Putamen (tissue), 1 donor: Measurements from ENCODE around the gene C17orf50.

ENCODE experiments used
- DNase-seq: peaks from one replicate; pipeline ENCODE4 v3.0.0-alpha.2; 2016; ENCODE audit warnings: low spot score

C17orf50 gene

DNA sequence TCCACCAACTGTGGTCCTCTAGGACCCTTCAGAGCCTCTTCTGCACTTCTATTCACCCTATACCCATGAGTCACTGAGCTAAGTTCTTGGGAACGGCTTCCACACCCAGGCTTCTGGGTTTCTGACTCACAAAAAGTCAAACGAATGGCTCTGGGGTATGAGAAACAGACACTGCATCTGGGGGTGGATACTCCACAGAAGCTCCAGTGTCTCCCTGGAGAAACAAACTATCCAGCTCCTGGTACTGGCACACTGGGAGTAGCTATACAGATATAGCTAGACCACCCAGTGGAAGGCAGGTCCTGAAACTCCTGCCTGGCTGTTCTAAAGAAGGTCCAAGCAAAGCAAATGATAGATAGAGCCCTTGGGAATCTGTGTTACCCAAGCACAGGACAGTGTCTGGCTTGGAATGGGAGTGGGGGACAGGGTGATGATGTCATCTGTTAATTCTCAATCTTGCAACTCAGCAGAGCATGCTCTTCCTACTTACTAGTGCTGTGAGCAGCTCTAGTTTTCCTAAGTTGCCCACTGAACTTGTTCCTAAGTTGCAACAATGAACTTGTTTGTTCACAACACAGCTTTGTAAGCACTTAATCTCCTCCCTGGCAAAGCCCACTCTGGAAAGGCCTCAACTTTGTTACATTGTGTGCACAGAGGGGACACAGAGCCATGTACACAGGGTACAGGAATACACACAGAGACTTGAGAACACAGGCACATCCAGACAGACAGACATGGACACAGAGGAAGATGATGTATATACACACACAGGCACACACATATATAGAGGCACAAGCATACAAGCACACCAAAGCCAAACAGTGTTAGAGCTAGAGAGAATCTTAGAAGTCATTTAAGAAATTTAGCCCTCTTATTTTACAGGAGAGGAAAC is 28.0 kb downstream of the C17orf50 start:
- DNase-seq, result no peak

DNA sequence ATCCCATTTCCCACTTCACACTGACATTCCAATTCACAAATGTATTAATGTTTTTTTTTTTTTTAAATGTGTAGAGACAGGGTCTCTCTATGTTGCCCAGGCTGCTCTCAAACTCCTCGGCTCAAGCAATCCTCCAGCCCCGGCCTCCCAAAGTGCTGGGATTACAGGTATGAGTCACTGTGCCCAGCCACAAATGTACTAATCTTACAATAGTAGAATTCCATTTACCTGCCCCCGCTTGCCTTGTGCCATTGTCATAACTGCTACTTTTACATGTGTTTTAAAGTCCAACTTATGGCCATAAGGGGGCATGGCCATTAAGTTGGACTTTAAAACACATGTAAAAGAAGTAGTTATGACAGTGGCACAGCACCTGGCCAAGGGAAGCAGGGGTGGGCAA is 30.2 kb downstream of the C17orf50 start:
- no peak for DNase-seq

DNA sequence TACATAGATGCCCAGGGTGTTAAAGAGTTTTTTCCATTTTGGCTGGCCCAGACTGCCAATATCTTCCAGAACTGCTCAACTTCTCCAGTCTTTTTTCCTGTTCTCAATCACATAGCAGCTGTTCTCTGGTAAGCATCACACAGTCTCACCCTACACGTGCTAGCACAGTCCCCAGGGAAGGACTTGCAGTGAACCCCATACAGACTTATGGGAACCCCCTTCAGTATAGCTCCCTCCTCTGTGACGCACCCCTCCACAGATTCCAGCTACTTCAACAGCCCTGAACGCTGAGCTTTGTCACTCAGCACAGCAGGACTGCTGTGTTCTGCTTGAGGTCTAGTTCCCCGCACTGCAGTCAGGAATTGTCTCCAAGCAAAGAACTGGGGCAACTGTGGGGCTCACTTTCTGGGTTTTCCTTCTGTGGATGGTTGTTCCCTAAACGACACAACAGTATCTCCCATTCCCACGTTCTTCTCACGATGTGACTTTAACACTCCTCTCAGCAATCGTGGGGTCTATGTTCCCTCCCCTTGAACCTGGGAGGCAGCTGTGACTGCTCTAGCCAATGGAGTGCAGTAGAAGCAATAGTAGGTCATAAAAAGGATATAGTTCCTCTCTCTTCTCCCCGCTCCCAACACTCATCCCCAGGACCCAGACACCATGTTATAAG is 31.1 kb downstream of the C17orf50 start:
- no peak for DNase-seq

DNA sequence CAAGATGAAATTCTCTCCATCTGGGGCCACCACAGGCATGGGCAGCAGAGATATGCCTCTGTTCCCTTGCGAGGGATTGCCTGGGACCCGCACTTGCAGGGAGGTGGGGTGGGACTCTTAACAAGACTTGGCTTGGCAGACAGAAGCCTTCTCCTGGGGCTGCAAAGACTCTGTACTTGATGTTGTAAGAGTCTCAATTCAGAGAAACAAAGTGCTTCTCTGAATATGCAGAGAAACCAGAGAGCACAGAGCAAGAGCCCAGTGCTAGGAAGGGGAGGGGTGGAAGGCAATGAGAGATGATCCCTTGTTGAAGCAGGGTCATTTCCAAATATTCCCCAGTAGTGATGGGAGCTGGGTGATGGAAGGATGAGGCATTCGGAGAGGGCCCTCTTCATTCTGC is 32.6 kb downstream of the C17orf50 start:
- DNase-seq, result no peak

DNA sequence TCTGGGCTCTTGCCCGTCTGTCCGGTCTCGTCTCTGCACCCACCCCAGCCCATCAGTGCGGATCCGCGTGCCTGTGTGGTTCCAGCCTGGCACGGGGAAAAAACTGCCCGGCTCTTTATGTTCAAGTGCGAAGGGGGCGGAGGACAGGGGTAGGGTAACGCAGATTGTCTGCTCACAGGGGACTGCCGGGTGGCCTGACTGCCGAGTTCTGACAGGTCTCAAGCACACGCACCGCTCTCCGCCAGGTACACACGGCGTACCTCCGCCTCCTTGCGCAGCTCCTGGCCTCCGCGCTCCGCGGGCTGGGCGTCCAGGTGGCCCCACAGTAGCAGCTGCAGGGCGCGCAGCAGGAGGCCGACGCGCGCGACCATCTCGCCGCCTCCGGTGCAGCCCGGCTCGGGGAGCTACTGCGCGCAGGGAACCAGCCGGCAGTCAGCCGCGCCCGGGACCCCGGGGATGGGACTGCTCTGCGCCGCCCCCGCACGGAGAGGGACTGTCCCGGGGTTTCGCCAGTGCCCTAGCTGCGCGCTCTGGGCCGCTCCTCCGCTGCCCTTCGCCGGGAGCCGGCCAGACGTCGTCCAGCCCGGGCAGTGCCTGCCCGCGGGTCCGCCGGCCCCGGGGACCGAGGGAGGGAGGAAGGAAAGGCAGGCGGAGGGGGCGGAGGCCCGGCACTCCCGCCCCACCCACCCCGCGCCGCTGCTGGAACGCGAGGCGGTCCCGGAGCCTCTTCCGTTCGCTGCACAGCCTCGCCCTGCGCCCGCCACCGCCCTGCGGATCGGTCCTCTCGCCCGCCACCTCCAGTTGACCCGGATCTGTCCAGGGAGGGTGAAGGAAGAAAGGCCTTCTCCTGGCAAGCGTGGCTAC is 34.6 kb downstream of the C17orf50 start, which contains the start of gene MMP28:
Gene MMP28 (minus strand): TSS at position 635 of the 864 bp plus-strand sequence. CDS start 264 bp downstream, at position 371.
- DNase-seq, result no peak

DNA sequence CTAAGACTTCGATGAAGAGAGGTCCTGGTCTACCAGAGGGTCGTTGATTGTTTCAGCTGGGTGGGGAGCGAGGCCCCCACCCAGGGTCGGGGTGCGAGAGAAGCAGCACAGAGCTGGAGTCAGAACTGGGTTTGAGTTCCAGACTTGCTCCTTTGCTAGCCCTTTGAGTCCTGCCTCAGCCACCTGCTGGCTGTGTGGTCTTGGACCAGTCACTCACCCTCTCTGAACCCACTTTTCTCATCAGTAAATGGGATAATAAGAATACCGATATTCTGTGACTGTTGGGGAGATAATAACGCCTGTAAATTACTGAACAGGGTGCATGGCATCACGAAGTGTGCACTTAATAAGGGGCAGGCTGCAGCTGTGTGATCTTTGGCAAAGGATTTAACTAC is 35.2 kb downstream of the C17orf50 start:
- no peak for DNase-seq

DNA sequence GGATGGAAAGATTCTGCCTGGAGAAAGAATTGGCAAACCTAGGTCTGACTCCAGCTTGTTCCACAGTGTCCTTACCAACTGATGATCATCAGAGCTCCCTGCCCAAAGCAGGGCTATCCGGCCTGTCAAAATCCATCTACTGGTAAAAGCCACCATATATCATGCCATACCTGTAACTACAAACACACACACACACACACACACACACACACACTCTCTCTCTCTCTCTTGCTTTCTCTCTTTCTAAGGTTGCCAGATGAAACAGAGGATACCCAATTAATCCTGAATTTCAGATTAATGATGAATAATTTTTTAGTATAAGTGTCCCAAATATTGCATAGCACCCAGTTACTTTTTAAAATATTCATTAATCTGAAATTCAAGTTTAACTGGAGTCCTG is 36.3 kb downstream of the C17orf50 start:
- no peak for DNase-seq

DNA sequence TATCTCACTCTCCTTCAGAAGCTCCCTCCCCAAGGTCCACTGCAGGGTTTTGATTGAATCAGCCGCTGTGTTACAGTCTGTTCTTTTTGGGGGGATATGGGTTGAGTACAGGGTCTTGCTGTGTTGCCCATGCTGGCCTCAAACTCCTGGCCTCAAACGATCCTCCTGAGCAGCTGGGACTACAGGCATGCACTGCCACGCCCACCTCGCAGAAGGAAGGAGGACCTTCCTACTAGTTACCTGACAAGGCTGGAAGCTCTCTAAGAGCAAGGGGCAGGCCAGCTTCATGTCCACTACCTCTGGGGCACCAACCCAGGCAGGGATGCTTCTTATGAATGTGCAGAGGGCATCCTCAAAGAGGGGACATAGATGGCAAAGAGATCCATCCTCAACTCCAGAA is 36.7 kb downstream of the C17orf50 start:
- no peak for DNase-seq

DNA sequence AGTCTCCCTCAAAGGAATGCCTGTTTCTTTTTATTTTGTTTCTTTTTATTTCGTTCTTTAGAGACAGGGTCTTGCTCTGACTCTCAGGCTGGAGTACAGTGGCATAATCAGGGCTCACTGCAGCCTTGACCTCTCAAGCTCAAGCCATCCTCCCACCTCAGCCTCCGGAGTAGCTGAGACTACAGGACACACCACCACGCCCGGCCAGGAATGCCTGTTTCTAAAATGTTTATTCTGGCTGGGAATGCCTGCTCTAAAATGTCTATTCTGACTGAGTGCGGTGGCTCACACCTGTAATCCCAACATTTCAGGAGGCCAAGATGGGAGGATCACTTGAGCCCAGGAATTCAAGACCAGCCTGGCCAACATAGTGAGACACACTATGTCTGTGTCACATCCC is 37.2 kb downstream of the C17orf50 start:
- no peak for DNase-seq

DNA sequence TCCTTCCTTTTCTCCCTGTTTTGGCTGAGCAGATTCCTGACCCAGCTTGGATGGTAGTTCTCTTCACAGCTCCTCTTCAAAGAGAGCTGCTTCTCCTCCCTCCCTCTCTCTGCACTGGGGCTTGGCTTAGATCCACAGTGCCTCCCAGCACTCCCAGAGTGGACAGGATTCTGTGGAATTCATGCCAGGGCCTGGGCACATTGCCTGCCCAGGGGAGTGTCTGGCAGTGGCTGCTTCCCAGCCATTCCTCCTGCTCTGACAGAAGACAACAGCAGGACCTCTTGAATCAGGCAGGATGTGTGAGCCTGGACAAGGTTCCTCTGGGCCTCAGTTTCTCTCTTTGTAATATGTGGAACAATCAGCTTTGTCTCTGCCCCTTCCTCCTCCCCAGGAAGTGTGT is 39.3 kb downstream of the C17orf50 start:
- peak; percentile 56 for DNase-seq

DNA sequence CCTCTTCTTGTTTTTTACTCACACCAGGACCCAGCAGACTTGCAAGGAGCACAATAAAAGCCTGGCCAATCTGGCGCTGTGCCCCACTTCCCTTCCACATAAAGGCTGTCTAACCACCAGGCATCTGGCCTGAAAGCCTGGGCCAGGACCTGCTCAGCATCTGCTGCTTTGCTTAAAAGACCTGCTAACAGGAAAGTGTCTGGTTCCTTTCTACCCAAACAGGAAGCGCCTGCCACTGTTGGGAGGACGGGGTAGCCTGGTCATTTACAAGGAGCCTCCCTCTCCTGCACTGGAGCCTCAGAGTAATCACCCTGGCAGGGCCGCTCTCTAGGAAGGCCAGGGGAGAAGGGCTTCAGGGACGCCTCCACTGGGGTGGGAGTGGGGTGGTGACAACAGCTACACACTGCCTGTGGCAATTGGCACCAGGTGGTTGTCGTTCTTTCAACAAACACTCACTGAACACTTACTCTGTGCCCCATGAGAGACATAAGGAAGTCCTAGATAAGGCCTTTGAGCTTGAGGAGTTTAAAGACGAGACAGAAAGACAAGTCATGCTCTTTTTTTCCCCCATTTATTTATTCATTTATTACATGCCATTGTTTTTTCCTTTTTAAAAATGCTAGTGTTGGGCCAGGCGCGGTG is 41.0 kb downstream of the C17orf50 start:
- peak; percentile 68 for DNase-seq

DNA sequence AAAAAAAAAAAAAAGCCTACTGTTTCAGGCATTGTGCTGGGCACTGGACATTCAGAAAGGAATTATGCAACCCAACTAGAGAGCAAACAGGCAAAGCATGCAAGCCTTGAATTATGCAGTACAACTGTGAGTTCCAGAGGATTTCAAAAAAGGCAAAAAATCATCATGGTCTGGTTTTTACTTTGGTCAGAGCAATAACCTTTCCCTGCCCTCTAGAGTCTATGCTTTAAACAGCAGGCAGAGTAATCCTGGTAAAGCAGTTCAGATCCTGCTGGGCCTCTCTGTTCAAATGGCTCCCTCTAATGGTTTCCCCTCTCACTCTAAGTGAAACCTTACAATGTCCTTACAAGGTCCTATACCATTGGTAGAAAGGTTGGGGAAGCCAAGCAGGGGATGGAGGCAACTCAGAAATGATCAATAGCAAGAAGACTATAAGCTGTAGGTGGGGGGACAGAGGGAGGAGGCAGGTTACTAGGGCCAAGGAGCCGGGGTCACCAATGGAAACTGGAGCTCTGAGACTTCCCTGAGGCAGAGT is 44.0 kb downstream of the C17orf50 start:
- DNase-seq, result peak; percentile 71

DNA sequence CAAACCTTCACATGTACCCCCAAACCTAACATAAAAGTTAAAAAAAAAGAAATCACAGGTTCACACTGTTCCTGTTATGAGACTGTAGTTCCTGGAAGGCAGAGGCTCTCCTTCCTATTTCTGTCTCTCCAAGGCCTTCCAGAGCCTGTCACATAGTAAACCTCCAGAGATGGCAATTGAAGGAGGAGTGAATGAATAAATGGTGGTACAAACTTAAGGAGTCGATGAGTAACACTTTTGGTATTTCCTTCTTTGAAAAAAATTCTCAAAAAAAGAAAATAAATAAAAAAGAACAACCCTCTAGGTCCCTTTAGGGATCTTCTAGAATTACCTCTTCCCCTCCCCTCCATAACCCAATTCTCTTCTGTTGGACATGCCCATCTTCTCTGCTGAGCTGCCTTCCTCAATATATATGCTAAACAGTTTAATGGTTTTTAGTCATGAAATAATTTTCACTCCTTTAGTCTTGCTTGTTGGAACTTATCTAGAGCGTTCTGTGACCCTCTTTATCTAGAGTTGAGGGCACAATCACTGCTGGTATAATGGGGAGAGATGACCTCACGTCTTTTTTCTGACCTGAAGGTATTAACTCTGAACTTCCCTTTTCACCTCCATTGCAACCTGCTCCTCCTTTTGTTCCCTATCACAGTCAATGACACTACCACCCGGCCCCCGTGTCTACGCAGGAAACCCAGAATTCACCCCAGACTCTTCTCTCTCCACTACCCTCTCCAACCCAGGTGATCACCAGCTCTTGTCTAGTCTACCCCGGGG is 46.9 kb downstream of the C17orf50 start:
- no peak for DNase-seq

DNA sequence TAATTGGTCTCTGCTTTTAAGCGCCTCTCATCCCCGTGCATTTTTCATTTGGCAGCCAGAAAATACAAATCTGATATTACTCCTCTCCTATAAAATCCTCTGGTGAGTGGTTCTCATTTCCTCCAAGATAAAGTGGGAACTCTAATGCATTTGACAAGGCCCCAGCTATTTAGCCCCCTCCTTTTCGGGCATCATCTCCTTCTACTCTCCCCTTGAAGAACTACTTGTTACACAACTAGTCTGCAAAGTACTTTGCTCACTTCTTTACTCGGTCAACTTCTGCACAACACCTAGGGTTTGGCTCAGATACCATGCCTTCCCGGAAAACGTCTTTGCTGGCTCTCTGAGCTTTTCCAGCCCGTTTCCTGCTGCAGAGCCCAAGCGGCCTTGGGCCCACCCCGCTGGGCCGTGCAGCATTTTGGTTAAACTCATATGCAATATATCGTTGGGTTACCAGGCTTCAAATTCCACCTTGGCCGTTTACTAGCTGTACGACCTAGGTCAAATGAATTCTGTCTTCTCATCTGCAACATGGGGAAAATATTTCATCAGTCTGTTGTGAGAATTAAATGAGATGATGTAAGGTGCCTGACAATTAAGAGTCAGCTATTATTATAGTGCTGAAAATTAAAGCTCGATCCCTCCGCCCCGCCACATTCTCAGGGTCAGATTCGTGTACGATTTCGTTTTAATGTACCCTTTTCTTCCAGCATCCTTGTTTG is 47.7 kb downstream of the C17orf50 start:
- no peak for DNase-seq

DNA sequence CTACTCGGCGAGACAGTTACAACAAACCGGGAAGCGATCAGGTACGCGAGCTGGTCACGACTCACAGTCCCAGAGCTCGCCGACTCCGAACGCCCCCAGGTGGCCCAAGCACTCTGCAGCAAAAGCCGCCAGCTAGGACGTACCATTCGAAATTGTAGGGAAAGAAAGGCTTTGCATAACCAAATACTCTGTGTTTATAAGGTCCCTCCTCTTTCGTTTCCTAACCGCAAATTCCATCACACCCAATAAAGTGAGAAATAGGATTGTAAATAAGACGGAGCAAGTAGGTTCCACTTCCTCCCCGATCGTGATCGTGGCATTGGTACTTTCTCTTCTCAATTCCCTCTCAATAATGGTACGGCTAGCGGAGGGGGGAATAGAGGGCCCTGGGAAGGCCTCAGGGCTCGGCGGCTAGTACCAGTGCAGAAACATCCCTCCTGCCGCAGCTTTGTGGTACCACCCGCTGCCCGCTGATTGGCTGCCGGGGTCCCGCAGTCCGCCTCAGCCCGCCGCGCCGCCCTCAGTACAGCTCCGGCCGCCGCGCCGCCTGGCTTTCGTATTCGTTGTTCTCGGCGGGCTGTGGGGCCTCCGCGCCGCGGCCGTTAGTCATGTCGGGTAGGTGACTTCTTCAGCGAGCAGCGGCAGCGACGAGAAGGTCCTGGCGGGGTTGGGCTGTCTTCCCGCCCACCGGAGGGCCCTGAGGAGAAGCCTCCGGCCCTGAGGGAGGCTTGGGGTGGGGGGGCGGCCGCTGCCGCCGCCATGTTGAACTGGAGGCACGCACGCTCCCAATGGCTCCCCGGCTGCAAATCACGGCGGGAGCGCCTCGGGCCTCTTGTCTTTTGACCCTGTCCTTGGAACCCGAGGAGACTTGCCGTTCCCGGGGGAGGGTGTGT is 48.5 kb downstream of the C17orf50 start, which contains the start of gene TAF15:
Gene TAF15 (plus strand): TSS at position 523 of the 893 bp plus-strand sequence. CDS start 86 bp downstream, at position 609.
- DNase-seq, result peak; percentile 98

DNA sequence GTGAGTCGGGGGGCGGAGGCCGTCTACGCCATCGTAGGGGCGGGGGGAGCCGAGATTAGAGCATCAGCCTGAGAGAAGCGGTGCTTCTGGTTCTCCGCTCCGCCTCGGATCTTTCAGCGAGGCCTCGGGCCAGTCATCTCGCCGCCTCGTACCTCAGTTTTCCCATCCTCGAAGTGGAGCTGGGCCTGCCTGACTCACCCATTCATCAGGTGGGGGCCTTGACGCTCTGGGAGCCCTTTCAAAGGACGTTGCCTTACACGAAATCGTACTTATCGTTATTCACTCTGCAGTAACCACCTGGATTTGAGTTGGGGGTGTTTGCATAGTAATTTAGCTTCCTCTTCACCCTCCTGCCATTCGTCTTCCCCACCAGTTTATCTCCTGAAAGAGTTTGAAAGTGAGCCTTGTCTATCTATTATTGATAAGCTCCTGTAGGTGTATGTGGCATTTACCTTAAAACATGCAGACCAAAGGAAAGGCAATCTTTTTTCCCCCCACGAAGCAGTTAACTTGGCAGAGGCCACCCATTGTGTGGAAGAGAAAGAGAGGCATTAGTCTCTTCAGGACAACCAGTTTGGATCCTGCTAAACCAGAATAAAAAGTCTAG is 49.3 kb downstream of the C17orf50 start:
- peak; percentile 42 for DNase-seq

DNA sequence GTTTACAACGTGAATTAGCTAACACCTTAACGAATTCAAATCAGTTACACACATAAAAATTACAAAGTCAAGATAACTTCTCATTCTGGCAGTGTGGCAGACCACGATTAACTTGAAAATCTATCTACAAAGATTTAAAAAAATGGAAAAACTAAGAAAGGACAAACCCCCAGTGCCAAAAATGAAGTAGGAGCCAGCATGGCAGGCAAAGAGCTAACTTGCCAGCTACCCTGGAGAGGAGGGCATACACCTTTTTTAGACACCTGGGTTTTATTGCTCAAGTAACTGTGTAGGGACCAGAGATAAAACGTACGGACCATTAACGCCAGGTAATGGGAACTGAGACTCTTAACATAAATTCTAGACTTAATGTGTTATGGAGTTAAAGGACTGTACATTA is 51.1 kb downstream of the C17orf50 start:
- DNase-seq, result no peak

DNA sequence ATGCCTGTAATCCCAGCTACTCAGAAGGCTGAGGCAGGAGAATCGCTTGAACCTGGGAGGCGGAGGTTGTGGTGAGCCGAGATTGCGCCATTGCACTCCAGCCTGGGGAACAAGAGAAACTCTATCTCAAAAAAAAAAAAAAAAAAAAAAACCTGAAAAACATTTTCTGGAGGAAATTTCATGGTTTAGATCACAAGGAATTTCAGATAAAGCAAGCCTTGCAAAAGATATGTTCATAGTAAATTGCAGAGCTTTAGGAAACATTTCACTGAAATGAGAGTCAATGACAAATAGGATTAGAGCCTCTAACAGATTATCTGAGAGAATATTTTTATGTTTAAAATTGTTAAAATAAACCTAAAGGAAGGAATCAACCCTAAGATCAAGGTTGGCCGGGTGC is 51.8 kb downstream of the C17orf50 start:
- DNase-seq, result no peak
